Large intestine (tissue), 3 donors: ENCODE data around the gene LHX3. TPM values are rescaled to one million over a fixed set of nuclear protein-coding genes. Genes with fewer than 3 reads are reported as not detected.

ENCODE experiments used
- DNase-seq, 2 donors: peaks; one replicate each; pipeline versions ENCODE4 v3.0.0 to v3.0.0-alpha.2; 2013
- H3K27ac ChIP-seq: one replicate; pipeline ENCODE4 v1.5.1; 2013; ENCODE audit warnings: low read length
- H3K27me3 ChIP-seq: 2 replicates; pipeline ENCODE4 v1.6.1; 2013; ENCODE audit warnings: low read length; ENCODE audit not compliant: control insufficient read depth, insufficient read depth
- H3K36me3 ChIP-seq: 2 replicates; pipeline ENCODE4 v1.6.1; 2013; ENCODE audit warnings: low read length; ENCODE audit not compliant: control insufficient read depth, insufficient read depth
- H3K4me1 ChIP-seq: one replicate; pipeline ENCODE4 v1.6.1; 2013; ENCODE audit warnings: low read length; ENCODE audit not compliant: control insufficient read depth, insufficient read depth
- H3K4me3 ChIP-seq: one replicate; pipeline ENCODE4 v1.5.1; 2013; ENCODE audit warnings: low read length
- H3K9me3 ChIP-seq: one replicate; pipeline ENCODE4 v1.6.1; 2013; ENCODE audit warnings: mild to moderate bottlenecking, low read depth, low read length, moderate library complexity; ENCODE audit not compliant: control insufficient read depth
- WGBS: methylation state at CpG from one replicate; pipeline ENCODE4 v1.1.5; 2013; ENCODE audit warnings: low lambda C conversion rate; ENCODE audit not compliant: insufficient coverage; 5-methylcytosine and 5-hydroxymethylcytosine counted together
- polyA plus RNA-seq: library from polyadenylated mRNA; unstranded; fragments of 120-200 nt; gene quantifications from one replicate; pipeline ENCODE4 v1.2.1, GENCODE V29; 2013

Gene LHX3
- polyA plus RNA-seq, 1 donor: not detected

- no peak for DNase-seq
- H3K27ac ChIP-seq: no peak overlapping the region
- H3K9me3 ChIP-seq: peaks cover 4% of the 10 kb centered on the region
- no peaks in the 10 kb centered on the region for H3K36me3 ChIP-seq
- H3K27me3 ChIP-seq: peaks cover 84% of the 10 kb centered on the region
- 65% methylated on average over 2 of the region's 9 CpGs for WGBS
- peaks cover 8% of the 10 kb centered on the region for H3K4me1 ChIP-seq
- H3K4me3 ChIP-seq: no peak overlapping the region
Observed at GRCh38 chr9:136191960-136192286, 13.0 kb downstream of the LHX3 start.

GRCh38 chr9:136191099-136191959 is 13.6 kb downstream of the LHX3 start:
- Histone ChIP-seq H3K27ac (no peak overlapping the region), H3K36me3 (no peaks in the 10 kb centered on the region), H3K4me1 (peaks cover 8% of the 10 kb centered on the region), H3K4me3 (no peak overlapping the region), H3K9me3 (peaks cover 4% of the 10 kb centered on the region), H3K27me3 (peaks cover 78% of the 10 kb centered on the region)
- DNase-seq: no peak
- no CpG with 5 or more reads among the region's 30 CpGs for WGBS

- peaks cover 8% of the 10 kb centered on the region for H3K4me1 ChIP-seq
- WGBS: no CpG with 5 or more reads among the region's 11 CpGs
- H3K27ac ChIP-seq: no peak overlapping the region
- peaks cover 4% of the 10 kb centered on the region for H3K9me3 ChIP-seq
- no peak for DNase-seq
- no peaks in the 10 kb centered on the region for H3K36me3 ChIP-seq
- no peak overlapping the region for H3K4me3 ChIP-seq
- peaks cover 71% of the 10 kb centered on the region for H3K27me3 ChIP-seq
Observed at GRCh38 chr9:136190656-136191055, 14.3 kb downstream of the LHX3 start.

GRCh38 chr9:136190237-136190601 is 14.7 kb downstream of the LHX3 start:
- H3K36me3 ChIP-seq: no peaks in the 10 kb centered on the region
- H3K27ac ChIP-seq: no peak overlapping the region
- WGBS: no CpG with 5 or more reads among the region's 7 CpGs
- DNase-seq: no peak
- no peak overlapping the region for H3K4me3 ChIP-seq
- H3K9me3 ChIP-seq: peaks cover 4% of the 10 kb centered on the region
- H3K27me3 ChIP-seq: peaks cover 68% of the 10 kb centered on the region
- H3K4me1 ChIP-seq: peaks cover 8% of the 10 kb centered on the region

- H3K4me1 ChIP-seq: peaks cover 8% of the 10 kb centered on the region
- peak; percentile 8 to 46 for DNase-seq
- no CpG with 5 or more reads among the region's 28 CpGs for WGBS
Observed at GRCh38 chr9:136189394-136190236, 15.3 kb downstream of the LHX3 start.

GRCh38 chr9:136187683-136188586 is 17.0 kb downstream of the LHX3 start:
- H3K27me3 ChIP-seq: peaks cover 50% of the 10 kb centered on the region

More at GRCh38 chr9:136189394-136190236, 15.3 kb downstream of the LHX3 start:
- H3K9me3 ChIP-seq: peaks cover 4% of the 10 kb centered on the region
- H3K27me3 ChIP-seq: peaks cover 62% of the 10 kb centered on the region
- no peaks in the 10 kb centered on the region for H3K36me3 ChIP-seq
- no peak overlapping the region for H3K27ac ChIP-seq
- no peak overlapping the region for H3K4me3 ChIP-seq

GRCh38 chr9:136187197-136187596 is 17.7 kb downstream of the LHX3 start:
- WGBS: 93% methylated on average over 3 of the region's 18 CpGs
- H3K9me3 ChIP-seq: no peaks in the 10 kb centered on the region
- H3K27me3 ChIP-seq: peaks cover 42% of the 10 kb centered on the region
- H3K4me3 ChIP-seq: no peak overlapping the region
- H3K4me1 ChIP-seq: peaks cover 12% of the 10 kb centered on the region
- no peak for DNase-seq
- H3K27ac ChIP-seq: no peak overlapping the region
- H3K36me3 ChIP-seq: no peaks in the 10 kb centered on the region

More at GRCh38 chr9:136187683-136188586, 17.0 kb downstream of the LHX3 start:
- no peak overlapping the region for H3K4me3 ChIP-seq
- no CpG with 5 or more reads among the region's 25 CpGs for WGBS
- H3K4me1 ChIP-seq: peaks cover 8% of the 10 kb centered on the region
- no peak for DNase-seq
- H3K27ac ChIP-seq: no peak overlapping the region
- peaks cover 2% of the 10 kb centered on the region for H3K9me3 ChIP-seq
- no peaks in the 10 kb centered on the region for H3K36me3 ChIP-seq

GRCh38 chr9:136186386-136186785 is 18.5 kb downstream of the LHX3 start:
- peaks cover 34% of the 10 kb centered on the region for H3K27me3 ChIP-seq
- H3K9me3 ChIP-seq: no peaks in the 10 kb centered on the region
- no peak for DNase-seq
- no peak overlapping the region for H3K27ac ChIP-seq
- peaks cover 12% of the 10 kb centered on the region for H3K4me1 ChIP-seq
- no peaks in the 10 kb centered on the region for H3K36me3 ChIP-seq
- H3K4me3 ChIP-seq: no peak overlapping the region
- no CpG with 5 or more reads among the region's 14 CpGs for WGBS

GRCh38 chr9:136185596-136186366 is 19.1 kb downstream of the LHX3 start:
- no peaks in the 10 kb centered on the region for H3K36me3 ChIP-seq
- no peak overlapping the region for H3K27ac ChIP-seq
- H3K4me3 ChIP-seq: no peak overlapping the region
- peaks cover 28% of the 10 kb centered on the region for H3K27me3 ChIP-seq
- no peak for DNase-seq
- peaks cover 12% of the 10 kb centered on the region for H3K4me1 ChIP-seq
- H3K9me3 ChIP-seq: no peaks in the 10 kb centered on the region
- no CpG with 5 or more reads among the region's 32 CpGs for WGBS
